AG09319 (cell line): ENCODE results near the gene ZYX.
"Not testable (repeated sequence)": the region's sequence is repeated elsewhere in the genome, so short reads cannot be mapped to it uniquely, and the experiment has no call there.

Experiments used
- DNase-seq: peaks from one replicate; pipeline ENCODE4 v3.0.0-alpha.2; 2010; ENCODE audit warnings: low read depth; ENCODE audit errors: extremely low read depth
- CTCF ChIP-seq: IDR thresholded peaks from 2 replicates; pipeline ENCODE4 v1.5.1; 2011; ENCODE audit warnings: low read depth, mild to moderate bottlenecking, inconsistent platforms, low read length, moderate library complexity

The ZYX gene

GRCh38 chr7:143411976-143412708 is 31.0 kb downstream of the ZYX start:
- no peak for TF ChIP-seq CTCF
- no peak for DNase-seq

GRCh38 chr7:143413123-143413522 is 32.0 kb downstream of the ZYX start:
- TF ChIP-seq CTCF = no peak

GRCh38 chr7:143415209-143415608 is 34.1 kb downstream of the ZYX start:
- DNase-seq = not testable (repeated sequence)

More at GRCh38 chr7:143413123-143413522, 32.0 kb downstream of the ZYX start:
- no peak for DNase-seq

GRCh38 chr7:143415742-143416397 is 34.7 kb downstream of the ZYX start:
- no peak for DNase-seq
- TF ChIP-seq CTCF = no peak

- peak; percentile 62 for TF ChIP-seq CTCF
- DNase-seq = no peak
These were observed 35.5 kb downstream of the ZYX start for GRCh38 chr7:143416565-143417149.

GRCh38 chr7:143417734-143418383 is 36.7 kb downstream of the ZYX start:
- no peak for DNase-seq
- no peak for TF ChIP-seq CTCF

- DNase-seq = no peak
- no peak for TF ChIP-seq CTCF
These were observed 37.7 kb downstream of the ZYX start for GRCh38 chr7:143418681-143419458.
